ENCODE data around the gene ANOS1.

The ANOS1 gene

DNA sequence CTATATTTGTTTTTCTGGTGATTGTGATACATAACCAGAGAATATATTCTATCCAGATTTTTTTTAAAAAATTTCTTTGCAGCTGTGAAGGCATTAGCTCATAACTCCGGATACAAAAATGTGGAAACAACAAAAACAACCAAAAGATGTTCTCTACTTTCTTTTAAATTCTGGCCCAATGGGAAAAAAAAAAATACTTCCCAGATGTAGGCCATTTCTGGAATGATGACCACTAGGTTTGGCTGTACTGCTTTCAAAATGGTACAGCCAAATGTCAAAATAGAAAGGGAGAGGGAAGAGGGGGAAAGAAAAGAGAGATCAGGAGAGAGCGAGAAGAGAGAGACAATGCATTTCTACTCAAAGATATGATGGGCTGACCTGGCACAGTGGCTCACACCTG is 14.6 kb downstream of the ANOS1 start:
- no peak for DNase-seq

DNA sequence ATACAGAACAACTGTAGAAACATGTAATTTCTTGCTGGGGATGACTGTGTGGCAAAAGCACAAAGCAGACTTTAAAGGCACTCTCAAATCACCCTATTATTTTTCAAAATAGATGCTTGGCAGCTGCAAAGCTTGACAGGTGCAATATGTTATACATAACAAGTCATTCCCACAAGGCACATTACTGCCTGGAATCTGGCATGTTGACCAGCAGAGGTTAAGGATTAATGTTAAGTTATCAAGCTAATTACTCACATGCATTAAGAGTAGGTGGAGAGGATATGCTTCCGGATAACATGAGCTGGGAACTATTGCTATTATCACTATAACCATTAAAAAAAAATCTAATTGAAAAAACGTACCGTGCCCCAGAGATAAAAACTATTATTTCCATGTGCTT is 17.8 kb downstream of the ANOS1 start:
- no peak for DNase-seq

- DNase-seq, result no peak
Observed at GRCh38 chrX:8711401-8711800, 20.5 kb downstream of the ANOS1 start.

- no peak for DNase-seq
Observed at GRCh38 chrX:8704184-8704583, 27.8 kb downstream of the ANOS1 start.

- no peak for DNase-seq
Observed at GRCh38 chrX:8692871-8693270, 39.1 kb downstream of the ANOS1 start.

DNA sequence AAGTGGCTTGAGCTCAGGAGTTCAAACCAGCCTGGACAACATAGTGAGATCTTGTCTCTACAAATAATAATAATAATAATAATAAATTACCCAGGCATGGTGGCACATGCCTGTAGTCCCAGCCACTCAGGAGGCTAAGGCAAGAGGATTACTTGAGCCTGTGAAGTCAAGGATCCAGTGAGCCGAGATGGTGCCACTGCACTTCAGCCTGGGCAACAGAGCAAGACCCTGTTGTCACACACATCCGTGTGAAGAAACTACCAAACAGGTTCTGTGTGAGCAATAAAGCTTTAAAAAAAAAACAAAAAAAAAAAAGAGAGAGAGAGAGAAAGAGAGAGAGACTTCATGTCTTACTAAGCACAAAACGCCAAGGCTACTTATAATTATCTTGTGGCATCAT is 42.5 kb downstream of the ANOS1 start:
- DNase-seq, result no peak

GRCh38 chrX:8688776-8689175 is 43.2 kb downstream of the ANOS1 start:
- no peak for DNase-seq

- no peak for DNase-seq
Observed at GRCh38 chrX:8684201-8684965, 47.6 kb downstream of the ANOS1 start.

- DNase-seq, result no peak
Observed at GRCh38 chrX:8683687-8684086, 48.2 kb downstream of the ANOS1 start.

DNA sequence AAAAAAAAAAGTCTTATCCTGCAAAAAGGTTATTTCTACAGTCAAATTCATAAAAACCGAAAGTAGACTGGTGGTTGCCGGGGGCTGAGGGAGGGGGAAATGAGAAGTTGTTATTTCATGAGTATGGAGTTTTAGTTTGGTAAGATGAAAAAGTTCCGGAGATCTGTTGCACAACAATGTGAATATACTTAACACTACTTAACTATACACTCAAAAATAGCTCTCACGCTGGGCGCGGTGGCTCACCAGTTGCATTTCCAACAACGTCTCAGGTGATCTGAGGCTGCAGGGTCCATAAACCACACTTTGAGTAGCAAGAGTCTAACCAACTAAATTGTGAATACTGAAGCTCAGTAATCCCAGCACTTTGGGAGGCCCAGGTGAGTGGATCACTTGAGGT is 52.4 kb downstream of the ANOS1 start:
- DNase-seq, result no peak

- no peak for DNase-seq
Observed at GRCh38 chrX:8675006-8675630, 56.8 kb downstream of the ANOS1 start.

DNA sequence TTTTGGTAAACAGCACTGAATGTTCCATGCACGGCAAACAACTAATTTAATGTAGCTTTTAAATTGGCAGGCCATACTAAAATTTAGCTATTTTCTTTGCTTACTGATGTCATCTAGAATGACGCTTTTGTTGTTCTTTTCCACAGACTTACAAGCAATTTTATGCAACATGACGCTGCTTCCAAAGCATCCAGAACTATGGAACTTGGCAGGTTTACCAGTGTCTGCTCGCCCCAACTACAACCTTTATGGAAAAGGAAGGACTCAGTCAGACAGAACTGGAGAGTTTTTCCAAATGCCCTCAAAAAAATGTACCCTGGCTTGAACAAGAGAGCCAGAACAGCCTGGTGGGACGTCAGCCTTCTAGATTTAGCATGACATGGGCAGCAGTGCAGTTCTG is 58.7 kb downstream of the ANOS1 start:
- peak in 3 of 56 donors; percentile 1 to 5 (median 4) for DNase-seq

DNA sequence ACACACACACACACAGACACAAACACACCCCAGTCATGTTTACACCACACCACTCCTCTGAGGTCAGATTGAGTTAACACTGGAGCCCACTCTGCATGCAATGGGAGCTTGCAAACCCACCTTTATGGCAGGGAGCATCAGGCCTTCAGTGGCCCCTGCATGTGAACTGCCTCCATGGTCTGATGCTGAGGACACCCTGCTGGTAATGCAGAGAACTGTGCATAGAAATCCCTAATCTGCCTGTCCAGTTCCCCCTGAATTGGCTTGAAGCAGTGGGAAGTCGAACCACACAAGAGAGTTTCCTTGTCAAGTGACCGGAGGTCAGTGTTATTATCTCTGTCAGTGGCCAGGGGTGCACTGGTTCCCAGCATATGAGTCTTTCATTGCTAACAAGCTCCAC is 59.8 kb downstream of the ANOS1 start:
- DNase-seq, result no peak

DNA sequence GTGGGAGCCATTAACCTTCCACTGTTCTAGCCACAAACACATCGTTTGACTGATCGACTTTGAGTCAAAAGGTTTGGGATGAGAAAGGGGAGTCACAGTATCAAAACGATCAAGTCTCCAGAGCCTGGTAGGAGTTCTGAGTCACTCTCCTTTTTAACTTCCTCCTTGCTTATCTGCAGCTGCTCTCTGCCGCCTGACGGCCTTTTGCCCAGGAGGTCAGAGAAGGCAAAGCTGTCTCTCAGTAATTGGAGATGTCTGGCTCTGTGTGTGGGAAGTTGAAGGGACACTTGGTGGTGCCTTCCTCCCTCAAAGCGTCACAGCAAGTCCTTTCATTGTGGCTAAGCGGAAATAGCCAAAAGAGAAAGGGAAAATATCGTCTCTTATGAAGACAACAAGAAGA is 63.1 kb downstream of the ANOS1 start:
- peak in 1 of 56 donors; percentile 5 for DNase-seq

GRCh38 chrX:8663325-8663724 is 68.6 kb downstream of the ANOS1 start:
- no peak for DNase-seq

DNA sequence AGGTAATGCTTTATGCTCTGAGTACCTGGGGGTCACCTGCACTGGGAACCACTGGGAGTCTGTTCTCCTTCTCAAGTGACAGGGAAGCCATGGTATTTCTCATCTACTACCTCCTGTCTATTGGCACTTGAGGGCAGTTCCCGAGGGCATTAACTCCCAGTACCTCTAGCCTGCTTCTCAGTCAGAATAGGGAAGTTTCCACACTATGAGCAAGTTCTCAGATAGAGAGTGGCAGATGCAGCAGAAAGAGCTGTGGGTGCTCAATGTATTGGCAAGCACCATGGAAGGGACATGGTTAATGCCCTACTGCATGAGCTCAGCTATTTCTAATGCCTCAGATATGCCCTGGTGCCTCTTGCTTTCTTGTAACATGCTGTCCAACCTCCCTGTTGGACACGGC is 74.1 kb downstream of the ANOS1 start:
- no peak for DNase-seq

GRCh38 chrX:8653956-8654355 is 78.0 kb downstream of the ANOS1 start:
- DNase-seq, result no peak

GRCh38 chrX:8649969-8650368 is 82.0 kb downstream of the ANOS1 start:
- no peak for DNase-seq

DNA sequence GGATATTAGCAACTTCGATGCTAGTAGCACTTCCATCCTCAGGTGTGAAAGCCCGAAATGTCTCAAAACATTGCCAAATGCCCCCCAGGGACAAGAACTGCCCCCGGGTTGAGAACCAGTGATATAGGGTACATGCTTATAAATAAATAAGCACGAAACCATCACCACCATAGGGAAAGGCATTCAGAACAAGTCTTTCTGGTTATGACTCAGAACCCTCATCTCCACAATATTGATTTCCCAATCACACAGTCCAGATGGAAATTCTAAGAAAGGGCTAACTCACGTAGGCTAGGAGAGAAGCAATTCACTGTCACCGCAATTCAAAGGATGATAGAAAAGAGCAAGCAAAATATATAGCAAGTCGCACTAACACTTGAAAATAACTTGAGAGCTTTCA is 84.8 kb downstream of the ANOS1 start:
- no peak for DNase-seq

DNA sequence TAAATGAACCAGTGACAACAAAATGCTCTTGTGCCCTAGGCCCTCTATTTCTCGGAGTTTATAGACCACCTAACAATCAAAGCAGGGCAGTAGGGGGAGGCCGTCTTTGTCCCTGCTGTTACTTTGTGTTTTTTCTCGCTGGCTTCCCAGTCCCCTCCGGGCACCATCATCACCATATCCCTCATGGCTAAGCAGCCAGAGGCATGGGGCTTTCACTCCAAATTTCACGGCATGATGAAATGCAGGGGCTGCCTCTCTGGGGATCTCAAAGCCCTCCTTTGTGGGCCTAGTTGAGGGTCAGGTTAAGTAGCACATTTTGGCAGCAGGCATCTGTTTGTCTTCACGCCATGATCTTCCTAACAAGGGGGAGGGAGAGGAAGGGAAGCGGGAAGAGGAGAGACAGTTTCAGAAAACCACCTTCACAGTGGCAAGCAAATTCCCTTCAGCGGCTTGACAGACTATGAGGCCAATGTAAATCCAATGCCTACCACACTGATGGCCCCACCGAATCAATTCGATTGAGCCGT is 91.9 kb downstream of the ANOS1 start:
- DNase-seq, result no peak

GRCh38 chrX:8636497-8636896 is 95.4 kb downstream of the ANOS1 start:
- DNase-seq, result no peak

DNA sequence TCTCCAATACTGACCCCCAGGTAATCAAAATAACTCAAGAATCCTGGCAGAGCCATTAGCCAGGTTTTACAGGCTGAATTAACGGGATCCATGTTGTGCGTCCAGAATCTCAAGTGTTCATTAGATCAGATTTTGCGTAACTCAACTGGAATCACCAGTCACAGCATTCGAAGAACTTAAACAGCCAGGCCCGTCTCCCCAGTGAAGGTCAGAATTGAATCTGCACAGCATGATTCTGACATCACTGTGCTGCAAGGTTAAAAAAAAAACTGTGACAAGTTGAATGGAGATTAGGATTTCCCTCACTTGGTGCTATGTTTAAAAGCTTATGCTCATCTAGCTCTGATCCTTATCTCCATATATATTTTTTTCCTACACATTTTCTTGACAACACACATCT is 96.1 kb downstream of the ANOS1 start:
- no peak for DNase-seq

DNA sequence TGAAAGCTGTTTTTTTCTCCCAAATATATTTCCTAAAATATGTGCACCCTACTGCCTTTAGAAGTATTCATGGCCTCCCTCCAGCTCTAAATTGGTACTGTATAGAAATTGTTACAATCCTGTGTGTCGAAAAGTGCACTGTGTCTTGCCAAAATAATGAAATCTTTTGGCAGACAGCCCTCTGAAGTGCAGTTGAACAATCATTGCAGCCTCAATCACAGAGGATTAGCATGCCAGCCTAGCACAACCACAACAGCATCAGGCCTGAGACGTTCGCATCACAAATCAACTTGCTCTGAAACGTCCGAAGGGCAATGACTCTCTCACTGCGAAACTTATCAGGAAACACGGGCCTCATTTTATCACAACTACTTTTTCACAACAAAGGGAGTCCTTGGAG is 99.0 kb downstream of the ANOS1 start:
- DNase-seq, result no peak

Measured in amygdala (tissue), 56 donors.